HEK293 (cell line): ENCODE results near the gene SUGP1.

ENCODE experiments used
- BCL11A ChIP-seq: fragments of 450-650 bp; formaldehyde crosslinking; IDR thresholded peaks from 2 replicates; pipeline ENCODE4 v1.5.1; 2016; ENCODE audit warnings: low read depth, missing biosample characterization, missing genetic modification characterization
- SCRT1 ChIP-seq: fragments of 450-650 bp; formaldehyde crosslinking; IDR thresholded peaks from 2 replicates; pipeline ENCODE4 v1.5.1; 2016; ENCODE audit warnings: missing biosample characterization, missing genetic modification characterization, borderline replicate concordance
- ZBTB17 ChIP-seq: fragments of 450-650 bp; formaldehyde crosslinking; IDR thresholded peaks from 2 replicates; pipeline ENCODE4 v1.5.1; 2016; ENCODE audit warnings: missing biosample characterization, missing genetic modification characterization
- ZNF138 ChIP-seq: fragments of 450-650 bp; formaldehyde crosslinking; IDR thresholded peaks from 2 replicates; pipeline ENCODE4 v1.5.1; 2016; ENCODE audit warnings: missing biosample characterization, missing genetic modification characterization, borderline replicate concordance
- ZNF274 ChIP-seq, 2 experiments: fragments of 200-500 bp in 1 of 2; fragments of 450-650 bp in 1 of 2; sonication (Bioruptor generic) in 1 of 2; formaldehyde crosslinking in 1 of 2; IDR thresholded peaks; 2 replicates each; pipeline versions ENCODE4 v1.5.1 to v1.6.1; 2014 to 2016; ENCODE audit warnings: borderline replicate concordance in 1 of 2, inconsistent platforms in 1 of 2, low read length in 1 of 2, missing biosample characterization in 1 of 2, missing genetic modification characterization in 1 of 2
- ZNF660 ChIP-seq: fragments of 450-650 bp; IDR thresholded peaks from 2 replicates; pipeline ENCODE4 v1.5.1; 2018; ENCODE audit warnings: missing biosample characterization, mild to moderate bottlenecking, missing genetic modification characterization
- TF ChIP-seq, protein P1 (sequence below): fragments of 450-650 bp; formaldehyde crosslinking; IDR thresholded peaks from 2 replicates; pipeline ENCODE4 v1.5.1; 2016; ENCODE audit warnings: missing biosample characterization, missing genetic modification characterization
- TF ChIP-seq, protein P2 (sequence below): fragments of 450-650 bp; formaldehyde crosslinking; IDR thresholded peaks from 2 replicates; pipeline ENCODE4 v1.5.1; 2016; ENCODE audit warnings: missing biosample characterization, missing genetic modification characterization
- TF ChIP-seq, protein P3 (sequence below): fragments of 450-650 bp; formaldehyde crosslinking; IDR thresholded peaks from 2 replicates; pipeline ENCODE4 v1.5.1; 2016; ENCODE audit warnings: missing biosample characterization, missing genetic modification characterization
- TF ChIP-seq, protein P4 (sequence below): fragments of 450-650 bp; formaldehyde crosslinking; IDR thresholded peaks from 2 replicates; pipeline ENCODE4 v1.5.1; 2016; ENCODE audit warnings: missing biosample characterization, missing genetic modification characterization
- TF ChIP-seq, protein P5 (sequence below): fragments of 450-650 bp; formaldehyde crosslinking; IDR thresholded peaks from 2 replicates; pipeline ENCODE4 v1.5.1; 2016; ENCODE audit warnings: missing biosample characterization, missing genetic modification characterization
- TF ChIP-seq, protein P6 (sequence below): fragments of 450-650 bp; formaldehyde crosslinking; IDR thresholded peaks from 2 replicates; pipeline ENCODE4 v1.5.1; 2016; ENCODE audit warnings: missing biosample characterization, missing genetic modification characterization

DNA sequence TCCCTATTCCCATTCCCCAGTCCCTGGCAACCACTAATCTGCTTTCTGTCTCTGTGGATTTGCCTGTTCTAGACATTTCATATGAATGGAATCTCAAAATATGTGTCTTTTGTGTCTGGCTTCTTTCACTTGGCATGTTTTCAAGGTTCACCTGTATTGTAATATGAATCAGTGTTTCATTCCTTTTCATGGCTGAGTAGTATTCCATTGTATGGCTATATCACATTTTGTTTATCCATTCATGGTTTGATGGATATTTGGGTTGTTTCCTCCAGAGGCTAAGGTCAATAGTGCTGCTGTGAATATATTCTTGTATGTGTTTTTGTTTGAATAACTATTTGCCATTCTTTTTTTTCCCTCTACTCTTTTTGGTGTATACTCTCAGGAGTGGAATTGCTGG is 84.1 kb downstream of the SUGP1 start:
- TF ChIP-seq, protein P1, sequence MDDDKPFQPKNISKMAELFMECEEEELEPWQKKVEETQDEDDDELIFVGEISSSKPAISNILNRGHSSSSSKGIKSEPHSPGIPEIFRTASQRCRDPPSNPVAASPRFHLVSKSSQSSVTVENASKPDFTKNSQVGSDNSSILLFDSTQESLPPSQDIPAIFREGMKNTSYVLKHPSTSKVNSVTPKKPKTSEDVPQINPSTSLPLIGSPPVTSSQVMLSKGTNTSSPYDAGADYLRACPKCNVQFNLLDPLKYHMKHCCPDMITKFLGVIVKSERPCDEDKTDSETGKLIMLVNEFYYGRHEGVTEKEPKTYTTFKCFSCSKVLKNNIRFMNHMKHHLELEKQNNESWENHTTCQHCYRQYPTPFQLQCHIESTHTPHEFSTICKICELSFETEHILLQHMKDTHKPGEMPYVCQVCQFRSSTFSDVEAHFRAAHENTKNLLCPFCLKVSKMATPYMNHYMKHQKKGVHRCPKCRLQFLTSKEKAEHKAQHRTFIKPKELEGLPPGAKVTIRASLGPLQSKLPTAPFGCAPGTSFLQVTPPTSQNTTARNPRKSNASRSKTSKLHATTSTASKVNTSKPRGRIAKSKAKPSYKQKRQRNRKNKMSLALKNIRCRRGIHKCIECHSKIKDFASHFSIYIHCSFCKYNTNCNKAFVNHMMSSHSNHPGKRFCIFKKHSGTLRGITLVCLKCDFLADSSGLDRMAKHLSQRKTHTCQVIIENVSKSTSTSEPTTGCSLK (tag by site-specific recombination): no peak
- TF ChIP-seq, protein P2, sequence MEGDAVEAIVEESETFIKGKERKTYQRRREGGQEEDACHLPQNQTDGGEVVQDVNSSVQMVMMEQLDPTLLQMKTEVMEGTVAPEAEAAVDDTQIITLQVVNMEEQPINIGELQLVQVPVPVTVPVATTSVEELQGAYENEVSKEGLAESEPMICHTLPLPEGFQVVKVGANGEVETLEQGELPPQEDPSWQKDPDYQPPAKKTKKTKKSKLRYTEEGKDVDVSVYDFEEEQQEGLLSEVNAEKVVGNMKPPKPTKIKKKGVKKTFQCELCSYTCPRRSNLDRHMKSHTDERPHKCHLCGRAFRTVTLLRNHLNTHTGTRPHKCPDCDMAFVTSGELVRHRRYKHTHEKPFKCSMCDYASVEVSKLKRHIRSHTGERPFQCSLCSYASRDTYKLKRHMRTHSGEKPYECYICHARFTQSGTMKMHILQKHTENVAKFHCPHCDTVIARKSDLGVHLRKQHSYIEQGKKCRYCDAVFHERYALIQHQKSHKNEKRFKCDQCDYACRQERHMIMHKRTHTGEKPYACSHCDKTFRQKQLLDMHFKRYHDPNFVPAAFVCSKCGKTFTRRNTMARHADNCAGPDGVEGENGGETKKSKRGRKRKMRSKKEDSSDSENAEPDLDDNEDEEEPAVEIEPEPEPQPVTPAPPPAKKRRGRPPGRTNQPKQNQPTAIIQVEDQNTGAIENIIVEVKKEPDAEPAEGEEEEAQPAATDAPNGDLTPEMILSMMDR: no peak
- TF ChIP-seq SCRT1 (tag by site-specific recombination) (no peak), BCL11A (tag by site-specific recombination) (no peak), ZNF274 (IDR thresholded peaks at IDR 0.05; ENCODE audit: low read length) (no peak), ZNF274 (tag by site-specific recombination; IDR thresholded peaks at IDR 0.05; ENCODE audit: borderline replicate concordance) (no peak), ZNF660 (tag by site-specific recombination) (no peak), ZNF138 (tag by site-specific recombination) (no peak), ZBTB17 (no peak)
- TF ChIP-seq, protein P3, sequence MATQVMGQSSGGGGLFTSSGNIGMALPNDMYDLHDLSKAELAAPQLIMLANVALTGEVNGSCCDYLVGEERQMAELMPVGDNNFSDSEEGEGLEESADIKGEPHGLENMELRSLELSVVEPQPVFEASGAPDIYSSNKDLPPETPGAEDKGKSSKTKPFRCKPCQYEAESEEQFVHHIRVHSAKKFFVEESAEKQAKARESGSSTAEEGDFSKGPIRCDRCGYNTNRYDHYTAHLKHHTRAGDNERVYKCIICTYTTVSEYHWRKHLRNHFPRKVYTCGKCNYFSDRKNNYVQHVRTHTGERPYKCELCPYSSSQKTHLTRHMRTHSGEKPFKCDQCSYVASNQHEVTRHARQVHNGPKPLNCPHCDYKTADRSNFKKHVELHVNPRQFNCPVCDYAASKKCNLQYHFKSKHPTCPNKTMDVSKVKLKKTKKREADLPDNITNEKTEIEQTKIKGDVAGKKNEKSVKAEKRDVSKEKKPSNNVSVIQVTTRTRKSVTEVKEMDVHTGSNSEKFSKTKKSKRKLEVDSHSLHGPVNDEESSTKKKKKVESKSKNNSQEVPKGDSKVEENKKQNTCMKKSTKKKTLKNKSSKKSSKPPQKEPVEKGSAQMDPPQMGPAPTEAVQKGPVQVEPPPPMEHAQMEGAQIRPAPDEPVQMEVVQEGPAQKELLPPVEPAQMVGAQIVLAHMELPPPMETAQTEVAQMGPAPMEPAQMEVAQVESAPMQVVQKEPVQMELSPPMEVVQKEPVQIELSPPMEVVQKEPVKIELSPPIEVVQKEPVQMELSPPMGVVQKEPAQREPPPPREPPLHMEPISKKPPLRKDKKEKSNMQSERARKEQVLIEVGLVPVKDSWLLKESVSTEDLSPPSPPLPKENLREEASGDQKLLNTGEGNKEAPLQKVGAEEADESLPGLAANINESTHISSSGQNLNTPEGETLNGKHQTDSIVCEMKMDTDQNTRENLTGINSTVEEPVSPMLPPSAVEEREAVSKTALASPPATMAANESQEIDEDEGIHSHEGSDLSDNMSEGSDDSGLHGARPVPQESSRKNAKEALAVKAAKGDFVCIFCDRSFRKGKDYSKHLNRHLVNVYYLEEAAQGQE (tag by site-specific recombination): no peak
- TF ChIP-seq, protein P4, sequence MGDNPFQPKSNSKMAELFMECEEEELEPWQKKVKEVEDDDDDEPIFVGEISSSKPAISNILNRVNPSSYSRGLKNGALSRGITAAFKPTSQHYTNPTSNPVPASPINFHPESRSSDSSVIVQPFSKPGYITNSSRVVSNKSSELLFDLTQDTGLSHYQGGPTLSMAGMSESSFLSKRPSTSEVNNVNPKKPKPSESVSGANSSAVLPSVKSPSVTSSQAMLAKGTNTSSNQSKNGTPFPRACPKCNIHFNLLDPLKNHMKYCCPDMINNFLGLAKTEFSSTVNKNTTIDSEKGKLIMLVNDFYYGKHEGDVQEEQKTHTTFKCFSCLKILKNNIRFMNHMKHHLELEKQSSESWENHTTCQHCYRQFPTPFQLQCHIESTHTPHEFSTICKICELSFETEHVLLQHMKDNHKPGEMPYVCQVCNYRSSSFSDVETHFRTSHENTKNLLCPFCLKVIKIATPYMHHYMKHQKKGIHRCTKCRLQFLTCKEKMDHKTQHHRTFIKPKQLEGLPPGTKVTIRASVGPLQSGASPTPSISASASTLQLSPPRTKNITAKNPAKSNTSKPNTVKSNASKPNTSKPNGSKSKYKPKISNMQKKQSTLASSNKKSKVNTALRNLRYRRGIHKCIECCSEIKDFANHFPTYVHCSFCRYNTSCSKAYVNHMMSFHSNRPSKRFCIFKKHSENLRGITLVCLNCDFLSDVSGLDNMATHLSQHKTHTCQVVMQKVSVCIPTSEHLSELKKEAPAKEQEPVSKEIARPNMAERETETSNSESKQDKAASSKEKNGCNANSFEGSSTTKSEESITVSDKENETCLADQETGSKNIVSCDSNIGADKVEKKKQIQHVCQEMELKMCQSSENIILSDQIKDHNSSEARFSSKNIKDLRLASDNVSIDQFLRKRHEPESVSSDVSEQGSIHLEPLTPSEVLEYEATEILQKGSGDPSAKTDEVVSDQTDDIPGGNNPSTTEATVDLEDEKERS: no peak
- TF ChIP-seq, protein P5, sequence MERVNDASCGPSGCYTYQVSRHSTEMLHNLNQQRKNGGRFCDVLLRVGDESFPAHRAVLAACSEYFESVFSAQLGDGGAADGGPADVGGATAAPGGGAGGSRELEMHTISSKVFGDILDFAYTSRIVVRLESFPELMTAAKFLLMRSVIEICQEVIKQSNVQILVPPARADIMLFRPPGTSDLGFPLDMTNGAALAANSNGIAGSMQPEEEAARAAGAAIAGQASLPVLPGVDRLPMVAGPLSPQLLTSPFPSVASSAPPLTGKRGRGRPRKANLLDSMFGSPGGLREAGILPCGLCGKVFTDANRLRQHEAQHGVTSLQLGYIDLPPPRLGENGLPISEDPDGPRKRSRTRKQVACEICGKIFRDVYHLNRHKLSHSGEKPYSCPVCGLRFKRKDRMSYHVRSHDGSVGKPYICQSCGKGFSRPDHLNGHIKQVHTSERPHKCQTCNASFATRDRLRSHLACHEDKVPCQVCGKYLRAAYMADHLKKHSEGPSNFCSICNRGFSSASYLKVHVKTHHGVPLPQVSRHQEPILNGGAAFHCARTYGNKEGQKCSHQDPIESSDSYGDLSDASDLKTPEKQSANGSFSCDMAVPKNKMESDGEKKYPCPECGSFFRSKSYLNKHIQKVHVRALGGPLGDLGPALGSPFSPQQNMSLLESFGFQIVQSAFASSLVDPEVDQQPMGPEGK (tag by site-specific recombination): no peak
- TF ChIP-seq, protein P6, sequence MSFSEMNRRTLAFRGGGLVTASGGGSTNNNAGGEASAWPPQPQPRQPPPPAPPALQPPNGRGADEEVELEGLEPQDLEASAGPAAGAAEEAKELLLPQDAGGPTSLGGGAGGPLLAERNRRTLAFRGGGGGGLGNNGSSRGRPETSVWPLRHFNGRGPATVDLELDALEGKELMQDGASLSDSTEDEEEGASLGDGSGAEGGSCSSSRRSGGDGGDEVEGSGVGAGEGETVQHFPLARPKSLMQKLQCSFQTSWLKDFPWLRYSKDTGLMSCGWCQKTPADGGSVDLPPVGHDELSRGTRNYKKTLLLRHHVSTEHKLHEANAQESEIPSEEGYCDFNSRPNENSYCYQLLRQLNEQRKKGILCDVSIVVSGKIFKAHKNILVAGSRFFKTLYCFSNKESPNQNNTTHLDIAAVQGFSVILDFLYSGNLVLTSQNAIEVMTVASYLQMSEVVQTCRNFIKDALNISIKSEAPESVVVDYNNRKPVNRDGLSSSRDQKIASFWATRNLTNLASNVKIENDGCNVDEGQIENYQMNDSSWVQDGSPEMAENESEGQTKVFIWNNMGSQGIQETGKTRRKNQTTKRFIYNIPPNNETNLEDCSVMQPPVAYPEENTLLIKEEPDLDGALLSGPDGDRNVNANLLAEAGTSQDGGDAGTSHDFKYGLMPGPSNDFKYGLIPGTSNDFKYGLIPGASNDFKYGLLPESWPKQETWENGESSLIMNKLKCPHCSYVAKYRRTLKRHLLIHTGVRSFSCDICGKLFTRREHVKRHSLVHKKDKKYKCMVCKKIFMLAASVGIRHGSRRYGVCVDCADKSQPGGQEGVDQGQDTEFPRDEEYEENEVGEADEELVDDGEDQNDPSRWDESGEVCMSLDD: no peak
